TTC549 (cell line): Measurements from ENCODE around the gene PTPRN2.
"Not testable (repeated sequence)": the region's sequence is repeated elsewhere in the genome, so short reads cannot be mapped to it uniquely, and the experiment has no call there.

Source experiments
- FAIRE-seq: peaks from 2 replicates; lab custom pipeline; 2012; peaks lifted over from hg19 to GRCh38; lab: Jason Lieb, UNC

PTPRN2 gene

GRCh38 chr7:157704365-157704764, 883.3 kb downstream of the PTPRN2 start:
- FAIRE-seq, result no peak

- FAIRE-seq, result no peak
These were observed 884.0 kb downstream of the PTPRN2 start for GRCh38 chr7:157703534-157704195.

DNA sequence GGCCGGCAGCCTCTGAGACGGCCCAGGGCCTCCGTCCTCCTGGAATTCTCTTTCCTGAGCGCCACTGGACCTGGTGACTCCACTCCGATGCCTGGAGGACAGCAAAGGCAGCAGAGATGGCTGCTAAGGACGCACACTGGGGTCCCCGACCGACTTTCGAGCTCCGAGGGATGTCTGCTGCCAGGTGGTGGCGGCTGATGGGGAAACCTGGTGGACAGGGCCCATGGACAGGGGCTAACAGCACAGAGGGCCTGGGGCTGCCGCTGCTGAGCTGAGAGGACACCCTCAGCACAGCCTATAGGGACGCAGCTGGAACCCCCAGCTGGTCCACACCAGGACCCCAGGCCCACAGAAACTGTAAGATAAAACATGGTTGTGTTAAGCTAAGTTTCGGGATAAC, 884.5 kb downstream of the PTPRN2 start:
- FAIRE-seq, result no peak

DNA sequence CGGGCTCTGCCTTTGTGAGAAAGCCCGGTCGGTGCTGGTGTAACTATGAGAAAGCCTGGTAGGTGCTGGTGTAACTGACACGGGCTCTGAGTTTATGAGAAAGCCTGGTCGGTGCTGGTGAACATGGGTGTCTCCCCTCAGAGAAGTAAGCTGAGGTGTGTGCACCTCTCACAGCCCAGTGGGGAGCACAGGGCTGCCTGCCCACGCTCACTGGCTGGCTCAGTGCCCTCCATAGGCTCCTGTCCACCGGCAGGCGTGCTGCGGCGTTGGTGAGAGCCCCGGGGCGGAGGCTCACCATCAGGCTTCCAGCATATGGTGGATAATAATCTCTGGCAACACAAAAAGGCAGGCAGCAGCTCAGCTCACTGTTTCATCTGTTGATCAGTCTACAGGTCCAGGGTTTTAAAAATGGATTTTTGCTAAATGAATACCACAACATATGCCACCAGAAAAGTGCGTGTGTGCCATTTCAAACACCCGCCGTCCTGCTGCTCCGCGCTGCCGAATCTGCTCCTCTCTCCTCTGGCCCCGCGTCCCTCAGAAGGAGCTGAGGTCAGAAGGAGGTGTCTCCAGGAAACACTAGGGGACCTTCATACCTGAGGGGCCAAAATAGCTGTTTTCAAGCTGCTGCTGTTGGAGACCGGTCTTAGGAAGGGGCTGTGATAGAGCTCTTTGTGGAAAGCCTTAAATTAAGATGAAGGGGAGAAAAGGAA, 885.2 kb downstream of the PTPRN2 start:
- FAIRE-seq, result no peak

- not testable (repeated sequence) for FAIRE-seq
These were observed 886.0 kb downstream of the PTPRN2 start for GRCh38 chr7:157701395-157702180.

DNA sequence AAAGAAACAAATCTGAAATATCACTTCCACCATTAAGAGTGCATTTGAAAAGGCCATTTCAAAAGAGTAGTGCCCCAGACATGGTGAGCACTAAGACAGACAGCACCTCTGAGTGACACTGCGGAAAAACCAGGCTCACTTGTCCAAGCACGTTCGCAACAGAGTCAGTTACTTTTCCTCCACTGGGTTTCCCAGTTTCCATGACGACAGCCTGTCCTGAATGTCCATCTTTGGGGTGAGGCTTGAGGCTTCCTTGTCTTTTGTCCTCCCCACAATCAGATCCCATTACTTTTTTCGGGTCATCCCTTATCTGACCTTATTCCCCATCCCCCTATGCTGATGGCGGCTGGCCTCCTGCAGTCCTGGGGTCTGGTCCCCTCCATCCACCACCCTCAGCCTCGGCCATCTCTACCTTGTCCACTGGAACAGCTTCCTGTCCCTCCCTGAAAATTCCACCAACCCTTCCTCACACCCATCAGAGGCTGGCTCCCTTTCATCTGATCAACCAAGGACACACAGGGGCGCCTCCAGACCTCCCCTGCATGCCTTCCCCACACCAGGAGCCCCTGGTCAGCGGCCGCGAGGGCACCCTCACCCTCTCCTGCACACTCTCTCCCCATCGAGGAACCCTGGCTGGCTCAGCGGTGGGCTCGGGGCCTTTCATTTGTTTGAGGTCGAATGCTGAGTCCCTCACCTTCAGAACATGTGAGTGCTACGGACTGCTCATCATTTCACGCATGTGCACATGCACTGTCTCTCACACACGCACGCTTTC, 887.2 kb downstream of the PTPRN2 start:
- FAIRE-seq, result no peak

DNA sequence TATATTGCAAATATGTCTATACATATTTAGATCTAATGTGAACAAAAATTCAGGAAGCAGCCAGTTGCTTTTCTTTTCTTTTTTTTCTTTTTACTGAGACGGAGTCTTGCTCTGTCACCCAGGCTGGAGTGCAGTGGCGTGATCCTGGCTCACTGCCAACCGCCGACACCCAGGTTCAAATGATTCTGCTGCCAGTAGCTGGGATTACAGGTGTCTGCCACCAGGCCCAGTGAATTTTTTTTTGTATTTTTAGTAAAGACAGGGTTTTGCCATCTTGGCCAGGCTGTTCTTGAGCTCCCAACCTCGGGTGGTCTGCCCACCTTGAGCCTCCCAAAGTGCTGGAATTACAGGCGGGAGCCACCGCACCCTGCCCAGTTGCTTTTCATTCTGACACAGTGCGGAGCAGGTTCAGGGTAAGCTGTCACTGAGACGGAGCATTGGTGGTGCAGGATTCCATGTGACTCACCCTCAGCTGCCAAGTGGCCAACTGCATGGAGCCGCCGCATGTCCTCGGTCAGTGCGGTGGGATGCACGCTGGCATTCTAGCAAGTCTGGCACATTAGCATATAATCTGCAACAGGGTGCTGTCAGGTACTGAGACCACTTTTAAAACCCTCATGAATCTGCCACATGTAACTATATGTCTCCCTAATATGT, 888.1 kb downstream of the PTPRN2 start:
- no peak for FAIRE-seq

DNA sequence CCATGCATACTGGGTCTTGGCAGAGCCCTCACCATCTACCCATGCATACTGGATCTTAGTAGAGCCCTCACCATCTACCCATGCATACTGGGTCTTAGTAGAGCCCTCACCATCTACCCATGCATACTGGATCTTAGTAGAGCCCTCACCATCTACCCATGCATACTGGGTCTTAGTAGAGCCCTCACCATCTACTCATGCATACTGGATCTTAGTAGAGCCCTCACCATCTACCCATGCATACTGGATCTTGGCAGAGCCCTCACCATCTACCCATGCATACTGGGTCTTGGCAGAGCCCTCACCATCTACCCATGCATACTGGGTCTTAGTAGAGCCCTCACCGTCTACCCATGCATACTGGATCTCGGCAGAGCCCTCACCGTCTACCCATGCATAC, 890.3 kb downstream of the PTPRN2 start:
- FAIRE-seq, result not testable (repeated sequence)

GRCh38 chr7:157695609-157696008, 892.0 kb downstream of the PTPRN2 start:
- FAIRE-seq, result not testable (repeated sequence)

DNA sequence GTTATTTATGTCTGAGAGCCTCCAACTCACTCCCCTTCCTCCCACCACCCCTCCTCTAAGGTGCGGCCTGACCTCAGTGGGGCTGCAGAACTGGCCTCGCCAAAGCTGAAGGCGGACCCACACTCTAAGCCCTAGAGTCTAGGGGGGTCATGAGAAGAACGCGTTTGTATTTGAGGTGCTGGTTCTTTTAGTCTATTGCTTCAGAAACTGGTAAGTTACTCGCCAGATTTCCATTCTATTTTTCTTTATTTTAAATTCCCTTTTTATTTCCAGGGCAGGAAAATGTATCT, 893.3 kb downstream of the PTPRN2 start:
- no peak for FAIRE-seq

- FAIRE-seq, result no peak
These were observed 893.9 kb downstream of the PTPRN2 start for GRCh38 chr7:157693521-157694375.

DNA sequence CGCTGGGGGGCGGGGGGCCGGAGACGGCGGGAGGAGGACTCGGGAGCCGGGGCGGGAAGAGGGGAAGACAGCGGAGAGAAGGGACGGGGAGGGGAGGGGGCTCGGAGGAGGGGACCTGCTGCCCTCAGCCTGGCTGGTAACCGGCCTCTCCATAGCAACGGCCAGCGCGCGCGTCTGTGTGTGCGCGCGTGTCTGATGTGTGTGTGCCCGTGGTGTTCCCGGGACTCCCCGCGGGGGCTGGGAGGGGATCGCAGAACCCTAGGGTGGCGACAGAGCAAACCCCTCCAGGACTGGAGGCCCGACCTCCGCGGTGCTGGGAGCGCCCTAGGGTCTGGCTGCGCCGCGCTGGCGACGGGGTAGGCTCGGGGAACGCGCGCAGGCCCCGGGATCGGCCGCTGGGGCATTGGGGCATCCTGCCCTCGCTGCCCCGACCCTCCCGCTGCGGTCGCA, 894.5 kb downstream of the PTPRN2 start:
- FAIRE-seq, result no peak

- FAIRE-seq, result no peak
These were observed 895.1 kb downstream of the PTPRN2 start for GRCh38 chr7:157692460-157693011.

DNA sequence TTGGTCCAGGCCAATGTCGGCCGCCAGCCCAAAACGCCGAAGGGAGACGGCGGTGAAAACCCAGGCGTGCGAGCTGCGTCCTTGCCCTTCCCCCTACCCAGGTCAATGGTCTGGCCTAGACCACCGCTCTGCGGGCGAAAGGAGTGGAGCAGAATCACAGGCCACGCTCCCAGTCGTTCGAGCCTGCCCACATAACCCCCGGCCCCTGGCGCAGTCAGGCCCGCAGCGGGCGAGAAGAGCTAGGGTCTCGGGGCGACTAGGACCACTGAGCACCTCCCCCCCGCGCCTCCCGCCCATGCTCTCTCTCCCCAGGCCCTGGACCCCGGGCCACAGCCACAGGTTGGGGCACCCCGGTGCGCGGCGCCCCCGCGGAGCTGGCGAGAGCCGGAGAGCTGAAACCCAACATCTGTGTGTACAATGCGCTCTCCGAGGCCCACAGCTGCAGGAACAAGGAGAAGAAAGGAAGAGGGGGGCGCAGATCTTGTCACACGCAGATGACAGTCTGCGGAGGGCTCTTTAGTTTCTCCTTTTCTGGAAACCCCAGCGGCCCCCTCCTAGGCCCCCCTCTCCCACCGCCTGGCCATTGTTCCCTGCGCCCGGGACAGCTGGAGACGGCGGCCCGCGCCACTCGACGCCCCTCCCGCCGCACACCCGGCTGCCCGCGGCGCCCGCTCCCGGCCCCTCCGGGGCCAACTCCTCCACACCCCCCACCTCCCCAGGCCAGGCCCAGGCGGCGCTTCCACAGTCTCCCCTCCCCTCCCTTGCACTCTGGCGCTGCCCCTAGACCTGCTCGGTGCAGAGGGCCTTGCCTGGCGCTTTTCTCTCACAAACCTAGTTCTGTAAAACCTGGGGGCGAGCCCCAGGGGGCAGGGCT, 895.8 kb downstream of the PTPRN2 start:
- no peak for FAIRE-seq

GRCh38 chr7:157690833-157691585, 896.6 kb downstream of the PTPRN2 start:
- no peak for FAIRE-seq

DNA sequence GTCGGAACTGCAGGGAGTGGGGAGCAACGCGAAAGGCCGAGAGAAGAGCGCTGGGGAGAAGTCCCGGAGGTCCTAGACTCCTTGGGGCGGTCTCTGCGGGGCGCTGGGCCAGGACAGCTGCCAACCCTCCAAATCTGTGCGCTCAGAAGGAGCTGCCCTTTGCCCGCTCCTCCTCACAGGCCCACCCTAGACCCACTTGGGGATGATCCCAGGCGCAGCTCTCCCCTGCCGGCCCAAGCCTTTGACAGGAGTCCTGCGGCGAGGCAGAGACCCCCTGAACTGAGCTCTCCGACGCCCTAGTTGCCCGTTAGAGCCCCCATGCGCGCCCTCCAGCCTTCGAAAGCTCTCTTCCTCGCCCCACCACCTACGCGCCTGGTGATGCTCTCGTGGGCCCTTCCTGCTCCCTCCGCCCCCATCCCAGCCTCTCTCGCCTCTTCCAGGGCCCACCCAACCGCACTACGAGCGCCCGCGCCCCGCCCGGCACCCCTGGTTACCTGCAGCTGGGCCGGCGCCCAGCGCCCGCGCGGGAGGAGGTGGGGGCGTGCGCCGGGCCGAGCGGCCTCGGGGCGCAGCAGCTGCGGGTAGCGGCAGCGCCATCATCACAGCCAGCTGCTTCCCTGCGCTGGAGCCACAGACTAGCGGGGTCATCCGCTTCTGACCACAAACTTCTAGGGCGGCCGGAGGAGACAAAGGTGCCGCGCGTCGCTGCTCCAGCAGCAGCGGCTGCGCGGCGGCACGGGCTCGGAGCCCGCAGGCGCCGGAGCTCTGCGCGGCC, 897.4 kb downstream of the PTPRN2 start:
- no peak for FAIRE-seq

- FAIRE-seq, result no peak
These were observed 898.2 kb downstream of the PTPRN2 start for GRCh38 chr7:157689269-157690057.
